Measurements from ENCODE around the gene BZW2.

Gene BZW2

DNA sequence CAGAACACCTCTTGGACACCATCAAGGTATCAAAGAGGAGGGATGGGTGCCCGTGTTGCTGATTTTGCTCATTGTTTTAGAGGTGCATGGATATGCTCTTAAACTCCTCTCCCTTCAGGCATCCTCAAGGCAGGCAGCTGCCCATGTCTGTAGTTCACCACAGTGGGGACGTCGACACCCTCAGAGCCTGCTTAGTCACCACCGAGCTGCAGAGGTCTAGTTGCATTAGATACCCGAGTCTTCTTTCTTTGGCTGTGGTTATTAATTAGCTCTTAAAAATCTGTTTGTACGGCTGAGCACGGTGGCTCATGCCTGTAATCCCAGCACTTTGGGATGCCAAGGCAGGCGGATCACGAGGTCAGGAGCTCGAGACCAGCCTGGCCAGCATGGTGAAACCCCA is 82.8 kb downstream of the BZW2 start:
- Histone ChIP-seq H3K27ac (no peak overlapping the region), H3K4me3 (no peak overlapping the region)
- TF ChIP-seq, protein P1, sequence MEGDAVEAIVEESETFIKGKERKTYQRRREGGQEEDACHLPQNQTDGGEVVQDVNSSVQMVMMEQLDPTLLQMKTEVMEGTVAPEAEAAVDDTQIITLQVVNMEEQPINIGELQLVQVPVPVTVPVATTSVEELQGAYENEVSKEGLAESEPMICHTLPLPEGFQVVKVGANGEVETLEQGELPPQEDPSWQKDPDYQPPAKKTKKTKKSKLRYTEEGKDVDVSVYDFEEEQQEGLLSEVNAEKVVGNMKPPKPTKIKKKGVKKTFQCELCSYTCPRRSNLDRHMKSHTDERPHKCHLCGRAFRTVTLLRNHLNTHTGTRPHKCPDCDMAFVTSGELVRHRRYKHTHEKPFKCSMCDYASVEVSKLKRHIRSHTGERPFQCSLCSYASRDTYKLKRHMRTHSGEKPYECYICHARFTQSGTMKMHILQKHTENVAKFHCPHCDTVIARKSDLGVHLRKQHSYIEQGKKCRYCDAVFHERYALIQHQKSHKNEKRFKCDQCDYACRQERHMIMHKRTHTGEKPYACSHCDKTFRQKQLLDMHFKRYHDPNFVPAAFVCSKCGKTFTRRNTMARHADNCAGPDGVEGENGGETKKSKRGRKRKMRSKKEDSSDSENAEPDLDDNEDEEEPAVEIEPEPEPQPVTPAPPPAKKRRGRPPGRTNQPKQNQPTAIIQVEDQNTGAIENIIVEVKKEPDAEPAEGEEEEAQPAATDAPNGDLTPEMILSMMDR (IDR thresholded peaks at IDR 0.05): no peak
- no peak for DNase-seq (ENCODE audit: low spot score)

DNA sequence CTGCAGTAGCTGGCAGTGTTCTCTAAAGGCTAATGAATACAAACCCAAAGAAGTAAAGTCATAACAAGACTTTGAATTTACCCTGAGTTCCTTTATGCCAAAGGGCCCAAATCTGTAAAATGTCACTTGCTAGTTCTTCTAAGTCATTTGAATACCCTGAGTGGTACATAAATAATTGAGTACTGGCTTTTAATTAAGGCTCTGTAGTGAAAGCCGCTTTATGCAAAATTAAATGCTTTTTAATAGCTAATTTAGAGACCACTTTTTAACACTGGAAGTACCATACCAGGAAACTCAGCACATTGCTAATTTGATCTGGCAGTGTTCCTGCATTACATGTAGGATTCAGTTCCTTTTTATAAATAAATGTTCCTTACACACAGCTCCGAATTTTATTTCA is 83.6 kb downstream of the BZW2 start:
- no peak overlapping the region for H3K4me3 ChIP-seq
- H3K27ac ChIP-seq: no peak overlapping the region
- TF ChIP-seq, protein P1 (IDR thresholded peaks at IDR 0.05): no peak
- no peak for DNase-seq (ENCODE audit: low spot score)

DNA sequence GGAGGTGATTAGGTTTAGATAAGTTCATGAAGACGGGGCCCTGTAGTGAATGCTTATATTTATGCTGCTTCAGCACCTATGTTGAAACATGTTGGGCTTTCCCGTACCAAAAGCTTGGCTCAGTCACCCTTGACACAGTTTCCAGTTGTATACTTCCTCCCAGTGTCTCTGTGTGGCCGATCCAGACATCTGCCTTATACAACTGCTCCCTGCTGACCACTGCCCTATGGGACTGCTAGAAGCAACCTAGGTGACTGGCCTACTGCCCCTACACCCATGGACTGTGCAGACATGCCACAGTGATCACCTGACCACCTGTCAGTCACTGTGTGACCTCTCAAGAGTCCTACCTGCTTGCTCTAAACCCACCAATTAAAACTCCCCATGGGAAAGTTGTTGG is 85.0 kb downstream of the BZW2 start:
- Histone ChIP-seq H3K4me3 (no peak overlapping the region), H3K27ac (no peak overlapping the region)
- TF ChIP-seq, protein P1 (IDR thresholded peaks at IDR 0.05): no peak
- no peak for DNase-seq (ENCODE audit: low spot score)

DNA sequence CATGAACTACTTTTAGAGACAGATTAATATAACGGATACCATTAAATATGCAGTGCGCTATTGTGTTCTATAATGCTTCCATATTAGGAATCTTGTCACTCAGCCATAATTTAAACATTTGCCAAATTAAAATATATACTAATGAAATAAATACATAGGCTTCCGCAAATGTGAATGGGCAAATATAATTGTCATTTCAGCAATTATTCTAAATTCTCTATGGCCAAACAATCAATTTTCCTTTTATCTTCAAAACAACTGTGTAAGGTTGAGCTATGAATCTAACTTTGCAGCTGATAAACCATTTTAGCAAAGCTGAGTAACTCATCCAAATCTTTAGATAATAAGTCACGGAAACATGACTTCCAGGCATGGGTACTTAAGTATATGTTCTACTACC is 86.8 kb downstream of the BZW2 start:
- no peak for DNase-seq (ENCODE audit: low spot score)
- TF ChIP-seq, protein P1 (IDR thresholded peaks at IDR 0.05): no peak
- no peak overlapping the region for H3K27ac ChIP-seq
- no peak overlapping the region for H3K4me3 ChIP-seq

DNA sequence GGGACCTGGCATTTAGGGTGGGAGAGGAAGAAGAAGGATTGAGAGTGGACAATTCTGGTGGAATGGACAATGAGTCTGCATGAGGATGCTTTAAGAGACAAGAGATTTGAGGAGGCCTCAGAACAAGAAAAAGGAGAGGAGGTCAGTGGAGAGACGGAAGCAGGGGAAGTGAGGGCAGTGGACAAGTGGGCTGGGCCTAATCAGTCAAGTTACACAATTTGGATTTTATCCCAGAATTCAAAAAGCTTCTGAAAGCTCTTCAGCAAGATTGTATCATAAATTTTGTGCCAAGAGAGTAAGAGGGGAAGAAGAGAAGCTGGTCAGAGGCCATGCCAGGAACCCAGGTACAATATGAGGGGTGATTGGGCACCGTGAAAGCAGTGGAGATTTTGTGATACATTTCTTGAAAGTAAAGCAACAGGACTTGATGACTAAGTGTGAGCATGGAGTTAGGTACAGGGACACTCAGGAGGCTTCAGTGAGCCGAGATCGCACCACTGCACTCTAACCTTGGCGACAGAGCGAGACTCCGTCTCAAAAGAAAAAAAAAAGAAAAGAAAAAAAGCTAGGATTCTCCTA is 88.3 kb downstream of the BZW2 start:
- DNase-seq (ENCODE audit: low spot score): no peak
- Histone ChIP-seq H3K27ac (no peak overlapping the region), H3K4me3 (no peak overlapping the region)
- TF ChIP-seq, protein P1 (IDR thresholded peaks at IDR 0.05): no peak

DNA sequence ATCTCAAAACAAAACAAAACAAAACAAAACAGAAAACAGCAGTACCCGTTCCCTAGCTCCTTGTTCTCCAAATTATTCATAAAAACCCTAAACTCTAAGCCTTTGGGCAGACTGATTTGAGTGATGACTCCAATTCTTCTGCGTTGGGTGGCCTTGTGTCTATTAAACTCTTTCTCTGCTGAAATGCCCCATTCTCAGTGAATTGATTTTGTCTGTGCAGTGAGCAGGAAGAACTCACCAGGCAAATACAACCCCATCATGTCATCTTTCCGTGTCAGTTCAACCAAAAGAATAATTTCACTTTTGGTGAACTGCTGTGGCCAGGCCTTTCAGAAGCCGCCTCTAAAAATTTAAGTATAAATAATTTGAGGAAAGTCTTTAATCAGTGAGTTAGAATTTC is 89.0 kb downstream of the BZW2 start:
- no peak for DNase-seq (ENCODE audit: low spot score)
- no peak overlapping the region for H3K4me3 ChIP-seq
- no peak overlapping the region for H3K27ac ChIP-seq
- TF ChIP-seq, protein P1 (IDR thresholded peaks at IDR 0.05): no peak

DNA sequence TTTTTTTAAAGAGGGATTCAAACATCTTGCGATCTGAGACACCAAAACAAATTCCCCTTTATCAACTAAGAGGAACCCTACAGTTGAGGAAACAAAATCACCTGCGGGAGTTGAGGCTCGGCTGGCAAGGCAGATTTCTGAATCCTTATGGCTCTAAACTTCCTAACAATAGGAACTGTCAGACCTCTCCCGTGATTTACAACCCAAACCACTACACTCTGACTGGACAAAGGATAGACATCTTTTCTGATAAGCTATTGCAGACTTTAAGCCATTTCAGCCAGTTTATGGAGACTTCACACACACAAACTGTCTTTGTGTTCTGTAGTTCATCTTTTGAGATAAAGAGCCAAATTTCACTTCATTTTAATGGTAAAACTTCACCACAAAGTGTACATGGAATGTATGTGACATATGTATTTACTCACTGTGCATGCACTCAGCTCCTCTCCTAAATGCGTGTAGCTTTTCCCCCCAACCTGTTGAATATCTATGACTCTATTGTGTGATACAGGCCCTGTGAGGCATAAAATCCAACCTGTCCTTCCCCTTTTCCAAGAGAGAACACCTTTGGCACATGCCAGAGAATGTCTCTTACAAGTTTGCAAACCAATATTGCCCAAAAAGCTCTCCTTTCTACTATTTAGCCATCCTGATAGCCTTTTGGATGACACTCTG is 92.2 kb downstream of the BZW2 start:
- no peak overlapping the region for H3K27ac ChIP-seq
- no peak for DNase-seq (ENCODE audit: low spot score)
- TF ChIP-seq, protein P1 (IDR thresholded peaks at IDR 0.05): no peak
- H3K4me3 ChIP-seq: no peak overlapping the region

Data from coronary artery (tissue), 2 donors.